Heart left ventricle (tissue), 16 donors: Measurements from ENCODE around the gene COLEC12. TPM values are rescaled to one million over a fixed set of nuclear protein-coding genes. Genes with fewer than 3 reads are reported as not detected.

Experiments
- ATAC-seq, 4 donors: fragments of 200-7000 bp; cut with Tn5 transposase; one replicate each; pipeline ENCODE4 v1.9.1; 2020 to 2022; ENCODE audit warnings: moderate library complexity in 4 of 4, mild to moderate bottlenecking in 3 of 4, moderate number of reproducible peaks in 1 of 4
- DNase-seq, 5 donors: peaks; one replicate each; pipeline ENCODE4 v3.0.0-alpha.2; 2020
- H3K27ac ChIP-seq, 12 donors: fragments of 200-600 bp; sonication (generic) in 4 of 12; one replicate each; pipeline versions ENCODE4 v1.5.0 to v1.8.0; 2016 to 2022; ENCODE audit warnings: mild to moderate bottlenecking in 2 of 12
- H3K27me3 ChIP-seq, 9 donors: fragments of 200-600 bp; sonication (generic) in 2 of 9; one replicate each; pipeline versions ENCODE4 v1.5.1 to v1.8.0; 2016 to 2022; ENCODE audit warnings: mild to moderate bottlenecking in 3 of 9
- H3K36me3 ChIP-seq, 9 donors: fragments of 200-600 bp; sonication (generic) in 2 of 9; one replicate each; pipeline versions ENCODE4 v1.5.0 to v1.8.0; 2018 to 2022; ENCODE audit warnings: mild to moderate bottlenecking in 2 of 9
- H3K4me1 ChIP-seq, 12 donors: fragments of 200-600 bp; sonication (generic) in 4 of 12; one replicate each; pipeline versions ENCODE4 v1.5.0 to v1.8.0; 2016 to 2022; ENCODE audit warnings: mild to moderate bottlenecking in 3 of 12
- H3K4me3 ChIP-seq, 12 donors: fragments of 200-600 bp; sonication (generic) in 4 of 12; one replicate each; pipeline versions ENCODE4 v1.5.0 to v1.8.0; 2017 to 2022; ENCODE audit warnings: mild to moderate bottlenecking in 9 of 12, moderate library complexity in 4 of 12
- H3K9me3 ChIP-seq, 12 donors: fragments of 200-600 bp; sonication (generic) in 4 of 12; one replicate each; pipeline versions ENCODE4 v1.5.0 to v1.8.0; 2016 to 2022; ENCODE audit warnings: mild to moderate bottlenecking in 1 of 12
- CTCF ChIP-seq, 12 donors: fragments of 200-600 bp; sonication (generic) in 4 of 12; IDR thresholded peaks; one replicate each; pipeline versions ENCODE4 v1.5.0 to v1.8.0; 2018 to 2022; ENCODE audit warnings: antibody characterized with exemption in 12 of 12, mild to moderate bottlenecking in 5 of 12
- POLR2A ChIP-seq, 2 donors: fragments of 450-650 bp; IDR thresholded peaks; one replicate each; pipeline ENCODE4 v1.6.1; 2017; ENCODE audit warnings: antibody characterized with exemption in 2 of 2, mild to moderate bottlenecking in 2 of 2, moderate library complexity in 2 of 2
- WGBS, 4 donors: extraction: QIAGEN DNeasy Blood & Tissue Kit in 2 of 4; methylation state at CpG; one replicate each; pipeline versions ENCODE4 v1.1.5 to v1.1.7; 2013 to 2018; 5-methylcytosine and 5-hydroxymethylcytosine counted together
- intact Hi-C, 10 donors: fragments of 100-400 bp; cut with DNase I; formaldehyde crosslinking; loops; one replicate each; pipeline versions ENCODE4 v1.11.1 to v1.14.2; 2022
- polyA plus RNA-seq, 2 donors: library from polyadenylated mRNA; stranded (reverse); fragments of 200-250 nt; gene quantifications; one replicate each; pipeline ENCODE4 v1.2.3, GENCODE V29; 2013
- total RNA-seq, 9 donors: library from RNA; depleted of rRNA in 2 of 9; stranded (reverse); fragments of >200 nt in 2 of 9; fragmentation: NEBNext Ultra II Directional in 3 of 9; extraction: Animal tissue kit (Norgen Biotek cat#: 25700) in 3 of 9; gene quantifications; one replicate each; pipeline versions ENCODE4 v1.1.0 to v1.2.4, GENCODE V29; 2016 to 2023
- donor health status: ischemic (EF 13 %, LVEDD 7.1; RV severe dilation, severe dysfunction).
- donor health status: healthy with polysubstance abuse.
- donor health status: DM: no; HTN: yes; CAD: no.
- donor health status: DM: no; HTN: no; CAD: no.
- donor health status: ischemic (EF 25% LVEDD 6.9; RV normal size, moderate dysfunction).
- donor health status: ischemic (EF 25% LVEDD 5.7; RV mildly dilated, moderate dysfunction).
- donor health status: healthy.
- donor health status: DM: yes; HTN: yes; CAD: no.
- donor health status: ischemic (EF 35%, LVEDD 5.7; RV mildly dilated, moderate dysfunction).
- donor health status: nonischemic (EF 11% LVEDD 7.7; RV severe dilation, severe dysfunction).
- donor health status: DM: yes; HTN: yes; CAD: no.
- donor health status: PGD.
- donor health status: ischemic (EF 29% LVEDD 5.4; RV normal size, mild dysfunction).
- donor health status: nonischemic (EF 23%, LVEDD 6.1; RV moderate dilation, normal function).

Gene COLEC12
- total and polyA plus RNA-seq, 11 donors, result 2.2 to 35.9 (median 7.9) TPM

DNA sequence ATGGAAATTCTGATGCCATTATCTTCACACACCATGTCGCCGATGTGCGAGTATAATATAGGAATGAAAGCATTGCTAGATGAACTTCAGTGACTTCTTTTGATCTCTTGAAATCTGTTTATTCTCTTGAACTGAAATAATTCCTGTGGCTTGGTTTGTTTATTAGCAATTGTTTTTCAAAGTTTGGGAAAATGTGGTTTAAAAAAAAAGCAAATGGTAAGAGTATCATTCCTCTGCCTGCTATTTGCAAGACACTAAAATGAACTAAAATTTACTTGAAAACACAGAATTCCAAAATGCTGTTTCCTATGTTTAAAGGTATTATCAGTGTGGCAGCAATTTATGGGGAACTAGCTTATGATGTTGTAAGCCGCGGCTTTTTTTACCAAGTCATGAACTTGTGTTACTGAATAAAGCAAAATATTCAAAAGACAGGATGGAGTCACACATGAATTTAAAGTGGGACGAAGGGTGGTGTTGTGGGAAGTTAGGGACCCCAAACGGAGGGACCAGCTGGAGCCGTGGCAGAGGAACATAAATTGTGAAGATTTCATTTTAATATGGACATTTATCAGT lies 96.4 kb downstream of the COLEC12 start:
- DNase-seq (no peak), ATAC-seq (no peak)
- Histone ChIP-seq H3K27me3 (no peaks in the 10 kb centered on the region), H3K36me3 (no peaks in the 10 kb centered on the region), H3K9me3 (peaks cover 0 to 18% (median 4%) of the 10 kb centered on the region in 12 donors), H3K4me3 (no peak overlapping the region), H3K27ac (peak overlapping the region in 1 of 12 donors; percentile 60), H3K4me1 (peaks cover 0 to 22% (median 0%) of the 10 kb centered on the region in 12 donors)
- intact Hi-C loops, result no loop called here
- TF ChIP-seq CTCF (IDR thresholded peaks at IDR 0.05) (no peak), POLR2A (IDR thresholded peaks at IDR 0.05) (no peak)
- 84 to 93% (median 88%) methylated on average over 8 of the region's 8 CpGs for WGBS, 4 donors

DNA sequence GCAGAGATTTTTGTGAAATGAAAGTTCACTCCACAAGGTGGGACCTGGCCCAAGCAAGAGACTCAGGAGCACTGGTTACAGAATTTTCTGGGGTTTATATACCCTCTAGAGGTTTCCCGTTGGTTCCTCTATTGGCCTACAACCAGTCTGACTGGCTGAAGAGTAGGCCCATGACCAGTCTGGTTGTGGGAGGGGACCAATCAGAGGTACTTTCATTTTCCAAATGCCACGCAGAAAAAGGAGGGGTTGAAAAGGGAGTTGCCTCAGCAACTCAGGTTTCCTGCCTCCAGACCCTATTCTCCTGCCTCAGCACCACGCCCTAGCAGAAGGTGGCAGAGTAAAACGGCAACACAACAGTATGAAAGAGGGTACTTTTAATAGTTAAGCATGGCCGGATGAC lies 98.4 kb downstream of the COLEC12 start:
- ATAC-seq (no peak), DNase-seq (no peak)
- Histone ChIP-seq H3K27ac (no peak overlapping the region), H3K4me1 (peaks cover 0 to 20% (median 0%) of the 10 kb centered on the region in 12 donors), H3K4me3 (no peak overlapping the region), H3K36me3 (no peaks in the 10 kb centered on the region), H3K27me3 (no peaks in the 10 kb centered on the region), H3K9me3 (peaks cover 0 to 18% (median 4%) of the 10 kb centered on the region in 12 donors)
- TF ChIP-seq POLR2A (IDR thresholded peaks at IDR 0.05) (no peak), CTCF (IDR thresholded peaks at IDR 0.05) (no peak)
- intact Hi-C loops, result no loop called here
- 76 to 85% (median 81%) methylated on average over 5 of the region's 5 CpGs for WGBS, 4 donors

DNA sequence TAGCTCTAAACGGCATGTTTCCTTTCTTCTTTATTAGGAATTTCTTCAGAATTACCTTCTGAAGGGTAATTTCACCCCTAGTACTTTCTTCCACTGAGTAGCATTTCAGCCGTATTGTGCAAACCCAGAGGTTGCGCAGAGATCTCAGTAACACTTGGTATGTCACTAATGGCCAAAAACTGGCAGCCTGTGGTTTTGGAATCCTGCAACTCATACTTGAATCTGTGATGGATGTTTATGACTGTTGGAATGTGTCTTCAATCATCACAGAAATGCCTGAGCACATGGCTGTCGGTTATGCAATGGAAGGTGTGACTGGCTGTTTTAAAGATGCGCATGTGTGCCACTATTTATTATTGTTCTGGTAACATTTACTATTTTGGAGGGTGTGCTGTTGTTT lies 100.0 kb downstream of the COLEC12 start:
- intact Hi-C loops, result no loop called here
- Histone ChIP-seq H3K9me3 (peaks cover 0 to 15% (median 4%) of the 10 kb centered on the region in 12 donors), H3K4me1 (peaks cover 0 to 16% (median 5%) of the 10 kb centered on the region in 12 donors), H3K4me3 (no peak overlapping the region), H3K27me3 (no peaks in the 10 kb centered on the region), H3K27ac (no peak overlapping the region), H3K36me3 (no peaks in the 10 kb centered on the region)
- no peak for ATAC-seq
- no peak for DNase-seq
- 89 to 91% (median 90%) methylated on average over 5 of the region's 5 CpGs for WGBS, 4 donors
- TF ChIP-seq POLR2A (IDR thresholded peaks at IDR 0.05) (no peak), CTCF (IDR thresholded peaks at IDR 0.05) (no peak)

DNA sequence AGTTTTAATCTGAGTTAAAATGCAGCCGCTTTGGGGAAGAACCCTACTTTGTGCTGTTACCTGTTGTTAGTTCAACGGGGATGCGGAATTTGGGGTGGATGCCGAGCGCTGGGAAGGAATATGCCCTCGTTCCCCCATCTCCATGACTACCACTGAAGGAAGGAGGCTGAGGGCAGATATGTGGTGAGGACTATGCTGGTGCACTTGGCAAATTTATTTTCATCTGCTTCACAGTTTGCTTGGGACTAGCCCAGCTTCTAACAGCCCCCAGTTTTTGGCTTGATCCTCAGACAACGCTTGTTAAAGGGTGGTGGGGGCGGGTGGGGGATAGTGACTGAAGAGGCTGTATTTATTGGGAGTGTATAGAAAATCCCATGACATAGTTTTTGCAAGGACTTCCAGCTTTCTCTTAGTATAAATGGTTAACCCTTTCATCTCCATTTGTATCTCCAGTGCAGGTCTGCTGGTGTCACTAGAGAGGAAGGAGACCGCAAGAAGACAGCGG lies 100.8 kb downstream of the COLEC12 start:
- H3K4me3 ChIP-seq, result no peak overlapping the region
- WGBS, 4 donors, result 79 to 84% (median 82%) methylated on average over 10 of the region's 10 CpGs
- no peaks in the 10 kb centered on the region for H3K36me3 ChIP-seq
- intact Hi-C loops, result no loop called here
- H3K4me1 ChIP-seq, result peaks cover 0 to 21% (median 10%) of the 10 kb centered on the region in 12 donors
- no peak for ATAC-seq
- no peaks in the 10 kb centered on the region for H3K27me3 ChIP-seq
- peaks cover 0 to 12% (median under 1%) of the 10 kb centered on the region in 12 donors for H3K9me3 ChIP-seq
- TF ChIP-seq POLR2A (IDR thresholded peaks at IDR 0.05), result no peak
- no peak for TF ChIP-seq CTCF (IDR thresholded peaks at IDR 0.05)
- no peak overlapping the region for H3K27ac ChIP-seq
- DNase-seq, result no peak
